IPS-15b (cell line): ENCODE measurements around the gene SLC66A3.

Experiments used
- H3K27me3 ChIP-seq: one replicate; pipeline ENCODE4 v1.6.1; 2013; ENCODE audit warnings: low read length; ENCODE audit not compliant: control insufficient read depth, insufficient read depth
- H3K36me3 ChIP-seq: one replicate; pipeline ENCODE4 v1.6.1; 2013; ENCODE audit warnings: low read length; ENCODE audit not compliant: control insufficient read depth, insufficient read depth
- H3K4me1 ChIP-seq: one replicate; pipeline ENCODE4 v1.6.1; 2013; ENCODE audit warnings: mild to moderate bottlenecking, low read length; ENCODE audit not compliant: control insufficient read depth, insufficient read depth
- H3K4me3 ChIP-seq: one replicate; pipeline ENCODE4 v1.5.1; 2013; ENCODE audit warnings: low read depth, low read length
- H3K9ac ChIP-seq: one replicate; pipeline ENCODE4 v1.6.1; 2013; ENCODE audit warnings: low read depth, mild to moderate bottlenecking, low read length
- H3K9me3 ChIP-seq: one replicate; pipeline ENCODE4 v1.6.1; 2013; ENCODE audit warnings: mild to moderate bottlenecking, low read length; ENCODE audit not compliant: control insufficient read depth, insufficient read depth

SLC66A3 gene

DNA sequence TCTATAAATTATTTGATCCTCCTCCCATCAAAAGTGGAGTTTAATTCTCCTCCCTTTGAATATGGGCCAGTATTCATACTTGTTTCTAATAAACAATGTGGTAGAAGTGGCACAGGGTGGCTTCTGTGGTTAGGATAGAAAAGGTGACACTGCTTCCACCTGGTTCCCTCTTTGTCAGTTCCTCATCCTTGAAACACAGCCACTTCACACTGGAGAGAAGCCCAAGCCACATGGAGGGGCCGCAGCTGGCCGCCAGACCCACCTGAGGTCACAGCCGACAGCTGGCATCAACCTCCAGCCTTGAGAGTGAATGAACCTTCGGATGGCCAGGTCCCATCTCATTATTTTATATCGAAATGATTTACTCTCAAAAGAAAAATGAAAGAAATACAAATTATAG lies 27.5 kb upstream of the SLC66A3 start:
- no peaks in the 10 kb centered on the region for H3K27me3 ChIP-seq
- H3K4me1 ChIP-seq = no peaks in the 10 kb centered on the region
- no peak overlapping the region for H3K9ac ChIP-seq
- no peaks in the 10 kb centered on the region for H3K9me3 ChIP-seq
- no peak overlapping the region for H3K4me3 ChIP-seq
- H3K36me3 ChIP-seq = no peaks in the 10 kb centered on the region

DNA sequence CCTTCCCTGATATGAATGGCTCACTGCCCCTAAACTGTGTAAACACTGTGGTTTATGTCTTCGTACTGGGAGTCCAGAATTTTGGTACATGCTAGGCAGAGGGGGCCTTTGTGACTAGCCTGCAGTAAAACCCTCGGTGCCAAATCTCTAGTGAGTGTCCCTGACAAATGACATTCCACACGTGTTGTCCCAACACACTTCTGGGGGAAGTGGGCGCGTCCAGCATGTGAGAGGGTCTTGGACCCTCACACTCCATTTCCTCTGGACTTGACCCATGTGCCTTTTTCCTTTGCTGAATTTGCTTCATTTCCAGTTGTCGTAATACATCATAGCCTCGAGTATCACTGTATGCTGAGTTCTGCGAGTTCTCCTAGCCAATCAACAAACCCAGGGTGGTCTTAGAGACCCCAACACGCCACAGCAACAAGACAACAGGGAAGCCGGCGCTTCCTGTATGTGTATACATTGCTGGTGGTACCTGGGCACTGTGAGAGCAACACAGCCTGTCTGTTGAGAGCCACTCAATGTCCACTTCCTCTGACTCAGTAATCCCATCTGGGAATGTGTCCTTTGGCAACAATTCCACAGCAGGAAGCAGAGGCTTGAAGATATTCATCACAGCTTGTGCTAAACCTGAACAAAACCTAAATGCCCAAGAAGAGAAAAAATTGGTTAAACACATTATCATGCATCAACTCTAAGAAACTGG lies 26.9 kb upstream of the SLC66A3 start:
- no peak overlapping the region for H3K9ac ChIP-seq
- no peak overlapping the region for H3K4me3 ChIP-seq
- no peaks in the 10 kb centered on the region for H3K27me3 ChIP-seq
- H3K36me3 ChIP-seq = no peaks in the 10 kb centered on the region
- no peaks in the 10 kb centered on the region for H3K9me3 ChIP-seq
- no peaks in the 10 kb centered on the region for H3K4me1 ChIP-seq

DNA sequence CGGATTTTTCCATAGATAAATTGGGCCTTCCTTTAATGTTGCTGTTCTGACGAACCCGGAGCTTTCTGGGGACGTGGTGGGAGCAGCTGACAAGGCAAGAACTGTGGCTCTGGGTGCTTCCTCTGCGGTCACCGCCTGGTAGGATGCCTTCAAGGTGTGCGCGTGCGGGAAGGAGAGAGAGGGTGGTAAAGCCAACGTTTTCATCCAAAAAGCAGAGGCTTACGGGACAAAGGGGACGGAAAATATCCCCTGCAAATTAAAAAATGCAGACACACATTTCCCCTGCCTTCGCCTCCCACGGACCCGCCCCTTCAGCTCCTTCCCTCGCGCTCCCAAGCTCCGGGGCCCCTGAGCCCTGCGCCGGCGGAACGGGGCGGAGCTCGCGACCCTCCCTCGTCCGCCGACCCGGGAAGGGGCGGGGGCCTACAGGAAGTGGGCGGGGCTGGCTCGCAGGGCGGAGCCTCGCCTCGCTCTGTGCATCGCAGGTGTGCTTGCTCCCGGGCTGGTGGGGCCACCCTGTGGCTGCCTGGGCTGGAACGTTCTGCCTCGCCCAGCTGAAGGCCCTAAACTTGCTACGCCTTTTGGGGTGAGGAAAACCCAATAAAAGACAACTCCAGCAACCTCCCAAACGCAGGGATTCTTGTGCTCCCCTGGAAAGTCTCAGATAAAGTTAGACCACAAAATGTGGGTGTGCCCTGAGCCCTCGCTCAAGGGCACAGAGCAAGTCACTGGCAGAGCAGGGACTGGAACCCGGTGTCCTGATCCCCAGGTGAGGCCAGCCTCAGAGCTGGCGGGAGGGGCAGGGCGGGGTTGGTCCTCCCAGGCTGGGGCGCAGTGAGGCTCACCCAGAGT lies 25.4 kb upstream of the SLC66A3 start:
- Histone ChIP-seq H3K4me3 (peak overlapping the region; percentile 35), H3K4me1 (no peaks in the 10 kb centered on the region), H3K36me3 (no peaks in the 10 kb centered on the region), H3K9ac (no peak overlapping the region), H3K9me3 (no peaks in the 10 kb centered on the region), H3K27me3 (peaks cover 4% of the 10 kb centered on the region)

DNA sequence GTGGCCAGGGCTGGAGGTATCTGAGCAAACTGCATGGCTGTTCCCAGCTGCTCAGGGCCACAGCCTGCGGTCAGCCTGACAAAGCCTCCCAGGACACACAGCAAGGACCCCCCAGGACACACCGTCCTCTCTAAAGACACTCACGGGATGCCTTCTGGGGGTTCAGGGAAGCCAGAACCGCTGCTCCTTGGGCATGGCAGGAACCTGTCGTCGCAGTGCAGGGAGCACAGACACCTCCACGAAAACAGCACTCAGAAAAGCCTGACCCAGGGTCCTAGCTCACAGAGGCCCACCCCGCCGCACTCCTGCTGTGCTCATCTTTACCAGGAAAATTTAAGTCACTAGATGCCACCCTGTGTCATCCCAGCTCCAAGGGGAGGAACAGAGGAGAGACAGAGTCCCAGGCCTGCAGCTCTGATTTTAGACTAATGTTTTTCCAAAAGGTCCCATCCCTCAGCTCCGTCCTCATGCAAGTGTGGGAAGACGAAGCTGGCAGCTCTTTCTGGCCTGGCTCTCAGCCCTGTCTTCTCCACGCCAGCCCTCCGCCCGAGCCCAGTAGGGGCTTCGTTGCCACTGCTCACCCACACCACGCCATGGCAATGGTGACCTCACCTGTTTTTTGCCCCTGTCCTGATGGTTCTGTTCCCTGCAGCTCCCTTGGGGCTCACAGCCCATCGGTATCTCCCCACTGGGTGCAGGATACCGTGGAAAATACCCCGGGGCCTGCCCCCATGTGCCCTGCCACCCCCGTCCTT lies 23.9 kb upstream of the SLC66A3 start:
- peaks cover 4% of the 10 kb centered on the region for H3K27me3 ChIP-seq
- H3K4me3 ChIP-seq = no peak overlapping the region
- no peaks in the 10 kb centered on the region for H3K9me3 ChIP-seq
- H3K4me1 ChIP-seq = no peaks in the 10 kb centered on the region
- no peaks in the 10 kb centered on the region for H3K36me3 ChIP-seq
- no peak overlapping the region for H3K9ac ChIP-seq

DNA sequence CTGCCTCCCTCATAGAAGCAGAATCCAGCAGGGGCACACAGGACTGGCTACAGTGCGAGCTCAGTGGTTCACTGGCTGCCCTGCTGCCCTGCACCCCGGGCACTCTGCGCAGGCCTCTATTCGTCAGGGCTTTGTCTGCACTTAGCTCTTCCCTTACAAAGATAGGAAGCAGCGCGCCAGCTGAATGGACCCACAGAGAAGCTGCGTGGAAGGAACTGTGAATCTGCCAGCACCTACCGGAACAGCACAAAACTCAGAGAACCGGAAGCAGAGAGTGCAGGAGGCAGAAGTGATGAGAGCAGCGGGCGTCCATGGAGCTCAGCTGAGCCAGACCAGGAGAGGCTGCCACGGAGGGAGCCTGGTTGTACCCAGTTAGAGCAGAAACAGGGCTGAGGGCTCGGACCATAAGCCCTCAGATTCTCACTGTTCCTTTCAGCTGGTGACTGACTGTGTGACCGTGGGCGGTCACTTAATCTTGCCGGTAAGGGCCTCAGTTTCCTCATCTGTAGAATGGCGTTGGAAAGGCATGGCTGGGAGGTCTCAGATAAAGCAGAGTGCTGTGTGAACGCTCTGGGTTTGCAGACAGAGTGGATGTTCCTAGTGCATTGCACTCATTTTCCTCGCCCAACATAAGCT lies 23.1 kb upstream of the SLC66A3 start:
- H3K9ac ChIP-seq = no peak overlapping the region
- H3K36me3 ChIP-seq = no peaks in the 10 kb centered on the region
- no peaks in the 10 kb centered on the region for H3K4me1 ChIP-seq
- no peaks in the 10 kb centered on the region for H3K9me3 ChIP-seq
- no peak overlapping the region for H3K4me3 ChIP-seq
- peaks cover 4% of the 10 kb centered on the region for H3K27me3 ChIP-seq

DNA sequence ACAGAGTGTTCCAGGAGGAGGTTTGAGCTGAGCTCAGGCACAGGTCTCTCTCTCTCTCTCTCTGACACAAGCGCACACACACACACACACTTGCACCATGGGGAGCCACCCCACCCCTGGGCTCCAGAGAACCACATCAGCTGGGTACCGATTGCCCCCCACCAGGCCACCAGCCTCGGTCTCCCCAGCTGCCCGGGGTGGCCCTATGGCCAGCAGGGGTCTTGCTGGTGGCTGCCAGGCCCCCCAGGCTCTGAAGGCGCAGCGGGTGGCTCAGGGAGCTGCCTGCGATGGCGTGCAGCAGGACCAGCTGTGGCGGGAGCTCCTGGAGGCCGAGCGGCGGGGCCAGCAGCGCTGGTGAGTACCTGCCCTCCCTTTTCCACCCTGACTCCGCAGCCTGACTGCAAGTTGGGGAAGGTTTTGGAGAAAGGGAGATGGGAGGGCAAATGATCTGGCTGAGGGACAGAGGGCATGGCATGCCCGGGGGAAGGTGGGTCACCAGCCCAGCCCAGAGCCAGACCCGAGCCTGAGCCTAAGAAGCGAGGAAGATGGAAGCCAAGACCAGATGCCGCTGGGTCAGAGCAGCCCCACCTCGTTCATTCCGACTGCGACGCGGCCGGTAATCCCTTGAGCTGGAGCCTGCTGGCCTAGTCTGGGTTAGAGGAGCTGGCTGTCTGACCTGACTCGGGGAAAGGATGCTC lies 21.9 kb upstream of the SLC66A3 start:
- peak overlapping the region; percentile 55 for H3K4me3 ChIP-seq
- H3K9me3 ChIP-seq = no peaks in the 10 kb centered on the region
- H3K4me1 ChIP-seq = no peaks in the 10 kb centered on the region
- H3K36me3 ChIP-seq = no peaks in the 10 kb centered on the region
- H3K9ac ChIP-seq = peak overlapping the region; percentile 40
- H3K27me3 ChIP-seq = peaks cover 4% of the 10 kb centered on the region

DNA sequence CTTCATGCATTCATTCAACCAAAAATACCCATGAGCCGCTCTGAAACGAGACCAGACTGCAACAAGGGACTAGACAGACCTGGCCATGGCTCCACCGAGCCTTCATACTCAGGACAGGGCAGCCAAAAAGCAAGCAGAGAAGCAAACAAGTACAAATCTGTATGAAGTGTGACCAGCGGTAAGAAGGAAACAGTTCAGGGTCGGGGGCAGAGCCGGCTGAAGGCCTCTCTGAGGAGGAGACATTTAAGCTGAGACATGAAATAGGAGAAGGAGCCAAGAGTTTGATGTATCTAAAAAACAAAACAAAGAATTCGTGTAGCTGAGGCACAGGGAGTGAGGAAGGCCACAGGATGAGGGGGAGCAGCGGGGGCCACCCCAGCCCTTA lies 21.3 kb upstream of the SLC66A3 start:
- Histone ChIP-seq H3K27me3 (peaks cover 4% of the 10 kb centered on the region), H3K9me3 (no peaks in the 10 kb centered on the region), H3K36me3 (no peaks in the 10 kb centered on the region), H3K9ac (peak overlapping the region; percentile 40), H3K4me3 (peak overlapping the region; percentile 55), H3K4me1 (no peaks in the 10 kb centered on the region)

DNA sequence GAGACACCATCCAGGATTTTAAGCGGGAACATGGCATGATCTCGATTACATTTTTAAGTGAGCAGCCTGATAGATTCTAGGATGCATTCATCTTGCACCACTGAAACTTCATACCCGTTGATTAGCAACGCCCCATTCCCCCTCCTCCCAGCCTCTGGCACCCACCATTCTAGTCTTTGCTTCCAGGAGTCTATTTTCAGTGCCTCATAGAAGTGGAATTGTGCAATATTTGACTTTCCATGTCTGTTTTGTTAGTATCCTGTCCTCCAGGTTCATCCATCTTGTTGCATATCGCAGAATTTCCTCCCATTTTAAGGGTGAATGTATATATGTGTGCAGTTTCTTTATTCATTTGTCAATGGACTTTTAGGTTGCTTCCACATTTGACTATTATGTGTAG lies 20.9 kb upstream of the SLC66A3 start:
- Histone ChIP-seq H3K4me1 (no peaks in the 10 kb centered on the region), H3K9me3 (no peaks in the 10 kb centered on the region), H3K27me3 (peaks cover 4% of the 10 kb centered on the region), H3K9ac (no peak overlapping the region), H3K36me3 (no peaks in the 10 kb centered on the region), H3K4me3 (no peak overlapping the region)

DNA sequence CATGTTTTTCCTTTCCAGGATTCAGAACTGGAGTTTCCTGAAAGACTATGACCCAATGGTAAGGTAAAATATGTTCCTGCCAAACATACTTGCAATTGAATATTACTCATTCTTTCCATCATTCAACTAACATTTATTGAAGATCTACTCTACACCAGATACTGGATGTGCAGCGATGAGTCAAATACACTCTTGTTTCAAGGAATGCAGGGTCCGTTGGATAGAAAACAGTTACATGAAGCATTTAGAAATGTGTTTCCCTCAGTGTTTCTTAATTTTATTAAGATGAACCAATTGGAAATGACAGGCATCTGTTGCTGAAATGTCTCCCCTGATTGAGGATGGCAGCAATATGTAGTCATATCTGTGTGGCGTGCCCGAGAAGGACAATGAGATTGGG lies 14.8 kb upstream of the SLC66A3 start:
- Histone ChIP-seq H3K9me3 (no peaks in the 10 kb centered on the region), H3K27me3 (no peaks in the 10 kb centered on the region), H3K36me3 (no peaks in the 10 kb centered on the region), H3K4me1 (no peaks in the 10 kb centered on the region), H3K4me3 (no peak overlapping the region), H3K9ac (no peak overlapping the region)

DNA sequence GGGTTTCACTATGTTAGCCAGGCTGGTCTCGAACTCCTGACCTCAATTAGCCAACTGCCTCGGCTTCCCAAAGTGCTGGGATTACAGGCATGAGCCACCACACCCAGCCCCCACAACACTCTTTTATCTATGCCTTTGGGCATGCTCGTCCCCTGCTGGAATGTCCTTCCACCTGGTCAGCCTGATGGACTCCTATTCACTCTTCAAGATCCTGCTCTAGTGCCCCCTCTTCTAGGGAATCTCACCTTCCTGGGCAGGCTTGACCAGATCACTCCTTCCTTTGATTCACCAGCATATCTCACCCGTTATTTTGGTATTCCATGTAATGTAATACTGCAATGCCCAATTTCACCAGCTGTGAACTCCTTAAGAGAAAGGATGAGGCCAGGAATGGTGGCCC lies 13.9 kb upstream of the SLC66A3 start:
- Histone ChIP-seq H3K9ac (no peak overlapping the region), H3K27me3 (no peaks in the 10 kb centered on the region), H3K9me3 (no peaks in the 10 kb centered on the region), H3K4me1 (no peaks in the 10 kb centered on the region), H3K36me3 (no peaks in the 10 kb centered on the region), H3K4me3 (no peak overlapping the region)

DNA sequence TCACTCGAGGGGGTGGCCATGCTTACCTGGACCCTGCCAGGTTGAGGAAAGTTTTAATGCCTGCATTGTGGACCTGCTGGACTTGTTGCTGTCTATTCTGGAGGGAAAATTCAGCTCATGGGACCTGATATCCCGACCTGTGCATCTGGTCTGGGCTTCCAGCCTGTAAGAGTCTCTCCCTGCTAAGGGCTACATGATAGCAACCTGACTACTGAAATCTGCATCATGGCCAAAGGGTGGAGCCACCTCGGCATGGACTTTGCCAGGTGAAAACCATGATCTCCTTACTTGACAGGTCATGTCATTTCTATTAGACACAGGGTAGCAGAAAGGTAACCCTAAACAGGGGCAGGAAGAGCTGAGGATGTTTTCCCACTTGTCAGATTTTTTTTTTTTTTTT lies 12.9 kb upstream of the SLC66A3 start:
- Histone ChIP-seq H3K4me1 (no peaks in the 10 kb centered on the region), H3K9ac (no peak overlapping the region), H3K9me3 (no peaks in the 10 kb centered on the region)

More for the DNA sequence above, 12.9 kb upstream of the SLC66A3 start:
- Histone ChIP-seq H3K4me3 (no peak overlapping the region), H3K27me3 (no peaks in the 10 kb centered on the region), H3K36me3 (no peaks in the 10 kb centered on the region)
